Hippocampal formation (tissue), 2 donors: ENCODE results near the gene TAF13.

ENCODE experiments used
- DNase-seq, 2 donors: peaks; one replicate each; lab custom pipeline; 2025; lab: John Stamatoyannopoulos, UW

Gene TAF13

GRCh38 chr1:109075531-109076490 is at the start of gene TAF13:
Gene TAF13, minus strand, starts transcription at chr1:109076003. Its CDS starts 56 bp downstream, at chr1:109075947.
- DNase-seq: peak; percentile 89 to 92

GRCh38 chr1:109120356-109120755 is 44.6 kb upstream of the TAF13 start:
- DNase-seq: no peak

- DNase-seq: no peak
These were observed 42.3 kb upstream of the TAF13 start for GRCh38 chr1:109118089-109118488.

GRCh38 chr1:109116286-109116685 is 40.5 kb upstream of the TAF13 start:
- no peak for DNase-seq

- DNase-seq: no peak
These were observed 39.9 kb upstream of the TAF13 start for GRCh38 chr1:109115685-109116084.

GRCh38 chr1:109114342-109114674 is 38.5 kb upstream of the TAF13 start:
- no peak for DNase-seq

GRCh38 chr1:109113590-109114341 is 38.0 kb upstream of the TAF13 start, which contains the start of gene ELAPOR1:
Gene ELAPOR1, plus strand, starts transcription at chr1:109114115. Its CDS starts 69 bp downstream, at chr1:109114184.
- peak; percentile 8 to 56 for DNase-seq

GRCh38 chr1:109112652-109113285 is 37.0 kb upstream of the TAF13 start:
- peak; percentile 85 to 89 for DNase-seq

- peak; percentile 23 to 52 for DNase-seq
These were observed 36.4 kb upstream of the TAF13 start for GRCh38 chr1:109112056-109112651.

- DNase-seq: peak in 1 of 2 donors; percentile 60
These were observed 35.7 kb upstream of the TAF13 start for GRCh38 chr1:109111386-109112055.

GRCh38 chr1:109109906-109110305 is 34.1 kb upstream of the TAF13 start:
- no peak for DNase-seq

GRCh38 chr1:109107785-109108184 is 32.0 kb upstream of the TAF13 start:
- DNase-seq: no peak

- DNase-seq: no peak
These were observed 30.1 kb upstream of the TAF13 start for GRCh38 chr1:109105881-109106280.

- no peak for DNase-seq
These were observed 28.8 kb upstream of the TAF13 start for GRCh38 chr1:109104364-109105151.

GRCh38 chr1:109099938-109100773 is 24.4 kb upstream of the TAF13 start:
- DNase-seq: peak; percentile 94 to 95

GRCh38 chr1:109096120-109096519 is 20.3 kb upstream of the TAF13 start:
- DNase-seq: no peak

- no peak for DNase-seq
These were observed 19.8 kb upstream of the TAF13 start for GRCh38 chr1:109095631-109096030.

GRCh38 chr1:109094871-109095270 is 19.1 kb upstream of the TAF13 start:
- no peak for DNase-seq

GRCh38 chr1:109094377-109094803 is 18.6 kb upstream of the TAF13 start:
- no peak for DNase-seq

- no peak for DNase-seq
These were observed 16.0 kb upstream of the TAF13 start for GRCh38 chr1:109091839-109092193.
